ENCODE results near the gene TKTL1. TPM values are rescaled to one million over a fixed set of nuclear protein-coding genes. Genes with fewer than 3 reads are reported as not detected.
"Not testable (repeated sequence)": the region's sequence is repeated elsewhere in the genome, so short reads cannot be mapped to it uniquely, and the experiment has no call there.

TKTL1 gene
- total RNA-seq, 1 experiment from 2014 or later: not detected

DNA sequence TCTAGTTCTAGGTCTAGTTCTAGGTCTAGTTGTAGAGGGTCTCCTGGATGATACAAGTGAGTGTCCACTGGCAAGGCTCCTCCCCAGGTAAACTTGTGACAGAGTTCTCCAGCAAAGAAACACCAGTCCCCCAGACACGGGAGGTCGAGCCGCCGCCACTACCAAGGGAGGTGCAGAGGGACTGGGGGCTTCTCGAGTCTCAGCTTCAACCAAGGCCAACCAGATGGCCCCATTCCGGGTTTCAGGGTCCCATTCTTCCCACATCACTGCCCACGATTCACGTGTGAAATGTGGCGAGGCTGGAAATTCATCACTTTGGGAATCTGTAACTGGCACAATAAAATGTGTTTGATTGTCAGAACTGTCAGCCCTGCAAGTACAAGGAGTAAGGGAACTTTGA lies 37.5 kb downstream of the TKTL1 start:
- no peaks in the 10 kb centered on the region for H3K79me2 ChIP-seq (ENCODE audit: low read depth)
- no peaks in the 10 kb centered on the region for H4K20me1 ChIP-seq (ENCODE audit: insufficient read depth)
- H3F3A ChIP-seq (ENCODE audit: insufficient read depth, low read depth): no peaks in the 10 kb centered on the region
- no peak overlapping the region for H2AFZ ChIP-seq
- no peaks in the 10 kb centered on the region for H3K4me1 ChIP-seq (replicated peaks; ENCODE audit: insufficient read depth)
- H3K4me3 ChIP-seq: no peak overlapping the region
- no TSS peak for BruUV-seq (replicated peaks)
- no peak overlapping the region for H3K4me2 ChIP-seq
- no peaks in the 10 kb centered on the region for H3K27me3 ChIP-seq (ENCODE audit: insufficient read depth, low read depth)
- intact Hi-C loops (cut with micrococcal nuclease; ENCODE audit: unreplicated experiment): no loop called here
- H3K27ac ChIP-seq: no peak overlapping the region
- H3K36me3 ChIP-seq (ENCODE audit: low read depth): no peaks in the 10 kb centered on the region
- CTCF ChIA-PET: no interaction called here
- POLR2A ChIA-PET (ENCODE audit: unreplicated experiment): no interaction called here
- H3K9me3 ChIP-seq (ENCODE audit: insufficient read depth, low read depth): no peaks in the 10 kb centered on the region
- TF ChIP-seq, protein P1, sequence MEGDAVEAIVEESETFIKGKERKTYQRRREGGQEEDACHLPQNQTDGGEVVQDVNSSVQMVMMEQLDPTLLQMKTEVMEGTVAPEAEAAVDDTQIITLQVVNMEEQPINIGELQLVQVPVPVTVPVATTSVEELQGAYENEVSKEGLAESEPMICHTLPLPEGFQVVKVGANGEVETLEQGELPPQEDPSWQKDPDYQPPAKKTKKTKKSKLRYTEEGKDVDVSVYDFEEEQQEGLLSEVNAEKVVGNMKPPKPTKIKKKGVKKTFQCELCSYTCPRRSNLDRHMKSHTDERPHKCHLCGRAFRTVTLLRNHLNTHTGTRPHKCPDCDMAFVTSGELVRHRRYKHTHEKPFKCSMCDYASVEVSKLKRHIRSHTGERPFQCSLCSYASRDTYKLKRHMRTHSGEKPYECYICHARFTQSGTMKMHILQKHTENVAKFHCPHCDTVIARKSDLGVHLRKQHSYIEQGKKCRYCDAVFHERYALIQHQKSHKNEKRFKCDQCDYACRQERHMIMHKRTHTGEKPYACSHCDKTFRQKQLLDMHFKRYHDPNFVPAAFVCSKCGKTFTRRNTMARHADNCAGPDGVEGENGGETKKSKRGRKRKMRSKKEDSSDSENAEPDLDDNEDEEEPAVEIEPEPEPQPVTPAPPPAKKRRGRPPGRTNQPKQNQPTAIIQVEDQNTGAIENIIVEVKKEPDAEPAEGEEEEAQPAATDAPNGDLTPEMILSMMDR (conservative IDR thresholded peaks at IDR 0.05): no peak
- no peak for TF ChIP-seq EZH2 (IDR thresholded peaks at IDR 0.05; ENCODE audit: low read depth)
- no peaks in the 10 kb centered on the region for H3K9me2 ChIP-seq (ENCODE audit: insufficient read depth)
- no peak for DNase-seq

DNA sequence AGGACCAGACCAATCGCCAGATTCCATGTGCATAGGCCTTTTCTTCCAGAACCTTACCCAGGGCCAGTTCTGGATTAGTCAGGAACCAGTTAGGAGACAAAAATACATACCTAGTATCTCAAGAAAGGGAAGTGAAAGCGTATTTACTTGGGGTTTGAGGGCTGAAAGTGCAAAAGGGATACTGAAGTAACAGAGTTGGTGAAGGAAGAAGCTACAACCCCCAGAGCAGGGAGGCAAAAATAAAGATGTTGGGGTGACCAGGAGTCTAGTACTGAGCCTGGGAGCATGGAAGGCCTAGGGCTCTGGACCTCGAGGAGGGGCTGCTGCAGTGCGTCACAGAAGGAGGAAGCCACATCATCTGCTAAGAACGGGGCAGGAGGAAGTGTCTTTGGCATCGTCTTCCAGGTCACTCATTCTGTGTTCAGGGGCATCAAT lies 38.3 kb downstream of the TKTL1 start:
- Histone ChIP-seq H3F3A (ENCODE audit: insufficient read depth, low read depth) (no peaks in the 10 kb centered on the region), H4K20me1 (ENCODE audit: insufficient read depth) (no peaks in the 10 kb centered on the region), H2AFZ (no peak overlapping the region), H3K27ac (no peak overlapping the region), H3K79me2 (ENCODE audit: low read depth) (no peaks in the 10 kb centered on the region), H3K27me3 (ENCODE audit: insufficient read depth, low read depth) (no peaks in the 10 kb centered on the region), H3K9me3 (ENCODE audit: insufficient read depth, low read depth) (no peaks in the 10 kb centered on the region), H3K4me2 (no peak overlapping the region), H3K36me3 (ENCODE audit: low read depth) (no peaks in the 10 kb centered on the region), H3K9me2 (ENCODE audit: insufficient read depth) (no peaks in the 10 kb centered on the region), H3K4me3 (no peak overlapping the region), H3K4me1 (replicated peaks; ENCODE audit: insufficient read depth) (no peaks in the 10 kb centered on the region)
- intact Hi-C loops (cut with micrococcal nuclease; ENCODE audit: unreplicated experiment): no loop called here
- no TSS peak for BruUV-seq (replicated peaks)
- ChIA-PET CTCF (no interaction called here), POLR2A (ENCODE audit: unreplicated experiment) (no interaction called here)
- TF ChIP-seq, protein P1 (conservative IDR thresholded peaks at IDR 0.05): no peak
- no peak for TF ChIP-seq EZH2 (IDR thresholded peaks at IDR 0.05; ENCODE audit: low read depth)
- DNase-seq: no peak

DNA sequence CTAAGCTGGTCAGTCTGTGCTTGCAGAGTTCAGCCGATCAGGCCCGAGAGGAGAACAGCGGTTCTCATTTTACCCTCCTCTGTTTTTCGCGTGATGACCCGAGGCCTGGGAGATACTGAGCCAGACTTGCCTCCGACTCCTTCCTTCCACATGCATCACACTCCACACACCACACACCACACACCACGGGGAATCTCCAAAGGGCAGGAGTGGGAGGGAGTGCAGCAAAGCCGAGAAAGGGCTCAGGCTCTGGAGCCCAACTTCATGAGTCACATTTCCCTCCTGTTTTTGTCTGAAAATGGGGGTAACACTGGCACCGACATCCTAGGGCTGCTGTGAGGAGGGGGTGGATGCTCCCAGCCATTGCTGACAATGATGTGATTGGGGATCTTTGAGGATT lies 38.9 kb downstream of the TKTL1 start:
- POLR2A ChIA-PET (ENCODE audit: unreplicated experiment): no interaction called here
- H2AFZ ChIP-seq: no peak overlapping the region
- no peak for TF ChIP-seq EZH2 (IDR thresholded peaks at IDR 0.05; ENCODE audit: low read depth)
- TF ChIP-seq, protein P1 (conservative IDR thresholded peaks at IDR 0.05): no peak

DNA sequence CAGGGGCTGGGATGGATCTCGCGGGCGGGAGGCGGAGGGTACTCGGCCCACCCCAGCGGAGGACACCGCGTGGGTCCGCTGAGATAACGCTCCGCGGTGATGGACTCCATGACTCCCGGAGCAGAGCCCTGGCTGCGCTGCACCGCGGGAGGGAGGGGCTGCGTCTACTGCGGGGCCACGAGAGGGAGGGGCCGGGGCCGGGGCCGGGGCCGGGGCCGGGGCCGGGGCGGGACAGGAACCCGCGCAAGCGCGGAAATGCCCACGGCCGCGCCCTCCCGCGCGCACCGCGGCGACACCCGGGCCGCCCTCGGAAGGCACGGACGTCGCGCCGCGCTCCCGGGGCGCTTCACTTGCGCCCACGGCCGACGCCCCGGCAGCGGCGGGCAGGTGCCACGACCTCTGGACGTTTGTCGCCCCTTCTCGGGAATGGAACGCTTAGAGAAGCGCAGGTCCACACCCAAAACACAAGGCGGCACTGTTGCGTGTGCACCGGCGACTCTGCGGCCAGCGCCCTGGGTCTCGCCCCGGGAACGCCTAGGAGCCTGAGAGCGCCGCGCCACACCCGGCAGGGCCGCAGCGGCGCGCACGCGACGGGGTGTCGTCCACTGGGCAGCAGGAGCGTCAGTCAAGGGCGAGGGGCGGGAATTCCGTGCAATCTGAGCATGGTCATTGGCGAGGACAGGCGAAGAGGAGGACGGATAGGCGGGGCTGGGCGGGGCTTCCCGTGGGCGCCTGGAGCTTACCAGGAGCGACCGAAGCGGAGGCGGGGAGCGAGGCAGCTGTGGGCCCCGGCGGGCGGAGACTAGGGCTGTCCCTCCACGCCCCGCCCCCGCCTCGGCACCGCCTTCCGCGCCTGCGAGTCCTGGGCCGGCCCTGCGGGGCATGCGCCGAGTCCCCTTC lies 46.1 kb downstream of the TKTL1 start:
- H3K27ac ChIP-seq; H3K4me3 ChIP-seq; H2AFZ ChIP-seq; H3K9me3 ChIP-seq (ENCODE audit: insufficient read depth, low read depth); POLR2A ChIA-PET (ENCODE audit: unreplicated experiment); H3K27me3 ChIP-seq (ENCODE audit: insufficient read depth, low read depth); H4K20me1 ChIP-seq (ENCODE audit: insufficient read depth); CTCF ChIA-PET; H3F3A ChIP-seq (ENCODE audit: insufficient read depth, low read depth); H3K4me1 ChIP-seq (replicated peaks; ENCODE audit: insufficient read depth); H3K4me2 ChIP-seq; H3K9me2 ChIP-seq (ENCODE audit: insufficient read depth); intact Hi-C loops (cut with micrococcal nuclease; ENCODE audit: unreplicated experiment); BruUV-seq (replicated peaks); H3K79me2 ChIP-seq (ENCODE audit: low read depth); DNase-seq; H3K36me3 ChIP-seq (ENCODE audit: low read depth): not testable (repeated sequence)

More for the DNA sequence above, 38.9 kb downstream of the TKTL1 start:
- no peaks in the 10 kb centered on the region for H3K9me2 ChIP-seq (ENCODE audit: insufficient read depth)
- no peaks in the 10 kb centered on the region for H3K4me1 ChIP-seq (replicated peaks; ENCODE audit: insufficient read depth)
- H3K9me3 ChIP-seq (ENCODE audit: insufficient read depth, low read depth): no peaks in the 10 kb centered on the region
- CTCF ChIA-PET: no interaction called here
- no peak for DNase-seq
- no TSS peak for BruUV-seq (replicated peaks)
- H3K4me2 ChIP-seq: no peak overlapping the region
- intact Hi-C loops (cut with micrococcal nuclease; ENCODE audit: unreplicated experiment): no loop called here
- H3F3A ChIP-seq (ENCODE audit: insufficient read depth, low read depth): no peaks in the 10 kb centered on the region
- no peak overlapping the region for H3K27ac ChIP-seq
- no peaks in the 10 kb centered on the region for H4K20me1 ChIP-seq (ENCODE audit: insufficient read depth)
- H3K4me3 ChIP-seq: no peak overlapping the region
- H3K27me3 ChIP-seq (ENCODE audit: insufficient read depth, low read depth): no peaks in the 10 kb centered on the region
- no peaks in the 10 kb centered on the region for H3K36me3 ChIP-seq (ENCODE audit: low read depth)
- H3K79me2 ChIP-seq (ENCODE audit: low read depth): no peaks in the 10 kb centered on the region

DNA sequence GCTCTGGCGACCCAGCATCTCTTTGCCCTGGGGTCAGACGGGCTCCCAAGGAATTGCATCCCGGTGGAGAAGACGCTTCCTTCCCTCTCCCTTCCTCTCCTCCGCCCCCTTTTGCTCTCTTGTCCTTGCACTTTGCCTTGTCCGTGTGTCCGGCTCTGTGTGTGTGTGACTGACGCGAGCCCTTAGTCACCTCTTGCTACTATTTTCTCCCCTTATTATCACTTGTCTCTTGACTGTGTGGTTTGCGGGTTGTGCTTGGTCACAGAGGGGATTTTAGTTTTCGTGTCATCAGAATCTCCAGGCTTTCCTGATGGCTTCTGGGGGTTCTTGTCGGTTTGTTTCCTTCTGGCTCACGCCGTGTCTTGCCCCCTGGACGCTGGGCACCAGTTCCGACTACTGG lies 47.5 kb downstream of the TKTL1 start:
- H3F3A ChIP-seq (ENCODE audit: insufficient read depth, low read depth); H3K79me2 ChIP-seq (ENCODE audit: low read depth); H3K9me2 ChIP-seq (ENCODE audit: insufficient read depth); H4K20me1 ChIP-seq (ENCODE audit: insufficient read depth); H3K4me3 ChIP-seq; H3K9me3 ChIP-seq (ENCODE audit: insufficient read depth, low read depth); POLR2A ChIA-PET (ENCODE audit: unreplicated experiment); intact Hi-C loops (cut with micrococcal nuclease; ENCODE audit: unreplicated experiment); H3K27me3 ChIP-seq (ENCODE audit: insufficient read depth, low read depth); H2AFZ ChIP-seq; H3K36me3 ChIP-seq (ENCODE audit: low read depth); H3K4me2 ChIP-seq; H3K27ac ChIP-seq; CTCF ChIA-PET; H3K4me1 ChIP-seq (replicated peaks; ENCODE audit: insufficient read depth); DNase-seq: not testable (repeated sequence)
- TSS peak; percentile 46 for BruUV-seq (replicated peaks)

Data from PC-9 (cell line).